OCI-LY7 (cell line): ENCODE results near the gene SMAD5.

Source experiments
- CTCF ChIP-seq: fragments of 200-600 bp; sonication (generic); conservative IDR thresholded peaks from 2 replicates; pipeline ENCODE4 v1.5.1; 2014; ENCODE audit warnings: mild to moderate bottlenecking, antibody characterized with exemption, low read length, moderate library complexity, mixed read lengths
- EZH2phosphoT487 ChIP-seq: fragments of 200-600 bp; sonication (generic); IDR thresholded peaks from 2 replicates; pipeline ENCODE4 v1.6.1; 2018; ENCODE audit warnings: low read depth, borderline replicate concordance, mild to moderate bottlenecking, mixed run types, antibody characterized with exemption, low read length, moderate library complexity, mixed read lengths

GRCh38 chr5:136226401-136226800, 93.8 kb downstream of the SMAD5 start:
- TF ChIP-seq CTCF = no peak
- no peak for TF ChIP-seq EZH2phosphoT487
